Panc1 (cell line): ENCODE results near the gene MICAL2. TPM values are rescaled to one million over a fixed set of nuclear protein-coding genes. Genes with fewer than 3 reads are reported as not detected.

Experiments used
- ATAC-seq: fragments of 200-7000 bp; cut with Tn5 transposase; 2 replicates; pipeline ENCODE4 v1.9.1; 2020; ENCODE audit warnings: mild to moderate bottlenecking, moderate library complexity
- BruUV-seq: library from RNA; stranded (reverse); fragments of 400-500 nt; replicated peaks from 2 replicates; lab custom pipeline; 2021; lab: Mats Ljungman, UMichigan
- CTCF ChIA-PET: fragments of 300-600 bp; sonication (Branson Sonifier 250); formaldehyde crosslinking; loops from one replicate; lab custom pipeline; 2022; ENCODE audit warnings: antibody characterized with exemption; lab: Charles Lee
- POLR2A ChIA-PET: fragments of 300-600 bp; sonication (Branson Sonifier 250); formaldehyde crosslinking; loops from one replicate; lab custom pipeline; 2022; ENCODE audit warnings: antibody characterized with exemption; lab: Charles Lee
- DNase-seq: peaks from one replicate; pipeline ENCODE4 v3.0.0-alpha.2; 2010; ENCODE audit warnings: low read depth, low spot score
- H3K27ac ChIP-seq: 2 replicates; pipeline ENCODE4 v1.5.1; 2011; ENCODE audit warnings: mild to moderate bottlenecking, low read length, inconsistent platforms
- H3K27me3 ChIP-seq: fragments of 200-500 bp; sonication (Bioruptor generic); 2 replicates; pipeline ENCODE4 v1.6.0; 2014; ENCODE audit warnings: low read length, inconsistent platforms; ENCODE audit not compliant: control insufficient read depth, insufficient read depth
- H3K36me3 ChIP-seq: fragments of 200-500 bp; sonication (Bioruptor generic); 2 replicates; pipeline ENCODE4 v1.5.1; 2014; ENCODE audit warnings: inconsistent platforms, mild to moderate bottlenecking, low read length, moderate library complexity; ENCODE audit not compliant: control insufficient read depth, insufficient read depth
- H3K4me1 ChIP-seq: 2 replicates; pipeline ENCODE4 v1.5.1; 2011; ENCODE audit warnings: inconsistent platforms, mild to moderate bottlenecking, low read length, moderate library complexity; ENCODE audit not compliant: control insufficient read depth, insufficient read depth
- H3K4me3 ChIP-seq, 2 experiments: 2 replicates each; pipeline ENCODE4 v1.5.1; 2011 to 2012; ENCODE audit warnings: low read depth in 2 of 2, low read length in 2 of 2, mild to moderate bottlenecking in 2 of 2, inconsistent platforms in 1 of 2, moderate library complexity in 1 of 2
- H3K9me3 ChIP-seq: fragments of 200-500 bp; sonication (Bioruptor generic); 2 replicates; pipeline ENCODE4 v1.5.1; 2014; ENCODE audit warnings: low read depth, mild to moderate bottlenecking, inconsistent platforms, low read length, moderate library complexity; ENCODE audit not compliant: control insufficient read depth, insufficient read depth
- POLR2AphosphoS5 ChIP-seq: IDR thresholded peaks from 2 replicates; pipeline ENCODE4 v1.6.1; 2012; ENCODE audit warnings: mild to moderate bottlenecking, low read depth, low read length, moderate library complexity
- REST ChIP-seq, 2 experiments: IDR thresholded peaks; 2 replicates each; pipeline ENCODE4 v1.6.1; 2011 to 2012; ENCODE audit warnings: low read depth in 2 of 2, control low read depth in 1 of 2, low read length in 1 of 2, mild to moderate bottlenecking in 1 of 2, moderate library complexity in 1 of 2; ENCODE audit not compliant: insufficient read depth in 1 of 2
- SIN3A ChIP-seq: IDR thresholded peaks from 2 replicates; pipeline ENCODE4 v1.6.1; 2012; ENCODE audit warnings: low read depth, mild to moderate bottlenecking, low read length, moderate library complexity, borderline replicate concordance; ENCODE audit not compliant: insufficient read depth
- TCF7L2 ChIP-seq: IDR thresholded peaks from 2 replicates; pipeline ENCODE4 v1.6.1; 2011; ENCODE audit warnings: mild to moderate bottlenecking, low read depth, low read length, inconsistent platforms
- in situ Hi-C: cut with HindIII; loops from 2 replicates; pipeline ENCODE4 v1.10.0; 2016; ENCODE audit warnings: low sequenced_read_pairs, low pct_unique_long_range_greater_than_20kb
- intact Hi-C: fragments of 100-400 bp; cut with micrococcal nuclease; formaldehyde crosslinking; loops from one replicate; pipeline ENCODE4 v1.10.0; 2022; ENCODE audit not compliant: unreplicated experiment
- total RNA-seq: library from RNA; stranded (reverse); gene quantifications from one replicate; pipeline ENCODE4 v1.2.1, GENCODE V29; 2021; ENCODE audit not compliant: unreplicated experiment
- TF ChIP-seq, protein P1 (sequence below): fragments of 450-650 bp; IDR thresholded peaks from 2 replicates; pipeline ENCODE4 v1.5.1; 2017; ENCODE audit warnings: mild to moderate bottlenecking

Gene MICAL2
- total RNA-seq, 1 experiment from 2014 or later = 199 TPM

GRCh38 chr11:12218909-12219308 is 108.5 kb downstream of the MICAL2 start:
- ChIA-PET CTCF (no interaction called here), POLR2A (no interaction called here)
- BruUV-seq = no TSS peak
- Histone ChIP-seq H3K4me3 (no peak overlapping the region), H3K27ac (no peak overlapping the region), H3K36me3 (peaks cover 2% of the 10 kb centered on the region), H3K27me3 (no peaks in the 10 kb centered on the region), H3K4me1 (no peaks in the 10 kb centered on the region), H3K9me3 (no peaks in the 10 kb centered on the region)
- in situ Hi-C loops = no loop called here
- intact Hi-C loops = no loop called here
- TF ChIP-seq REST (IDR thresholded peaks at IDR 0.05; ENCODE audit: insufficient read depth in 1 of 2, low read depth in 2 of 2, low read length in 1 of 2) (no peak), TCF7L2 (no peak), SIN3A (no peak), POLR2AphosphoS5 (no peak)
- TF ChIP-seq, protein P1, sequence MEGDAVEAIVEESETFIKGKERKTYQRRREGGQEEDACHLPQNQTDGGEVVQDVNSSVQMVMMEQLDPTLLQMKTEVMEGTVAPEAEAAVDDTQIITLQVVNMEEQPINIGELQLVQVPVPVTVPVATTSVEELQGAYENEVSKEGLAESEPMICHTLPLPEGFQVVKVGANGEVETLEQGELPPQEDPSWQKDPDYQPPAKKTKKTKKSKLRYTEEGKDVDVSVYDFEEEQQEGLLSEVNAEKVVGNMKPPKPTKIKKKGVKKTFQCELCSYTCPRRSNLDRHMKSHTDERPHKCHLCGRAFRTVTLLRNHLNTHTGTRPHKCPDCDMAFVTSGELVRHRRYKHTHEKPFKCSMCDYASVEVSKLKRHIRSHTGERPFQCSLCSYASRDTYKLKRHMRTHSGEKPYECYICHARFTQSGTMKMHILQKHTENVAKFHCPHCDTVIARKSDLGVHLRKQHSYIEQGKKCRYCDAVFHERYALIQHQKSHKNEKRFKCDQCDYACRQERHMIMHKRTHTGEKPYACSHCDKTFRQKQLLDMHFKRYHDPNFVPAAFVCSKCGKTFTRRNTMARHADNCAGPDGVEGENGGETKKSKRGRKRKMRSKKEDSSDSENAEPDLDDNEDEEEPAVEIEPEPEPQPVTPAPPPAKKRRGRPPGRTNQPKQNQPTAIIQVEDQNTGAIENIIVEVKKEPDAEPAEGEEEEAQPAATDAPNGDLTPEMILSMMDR = no peak
- ATAC-seq = no peak
- DNase-seq = no peak

- Histone ChIP-seq H3K27ac (no peak overlapping the region), H3K4me3 (no peak overlapping the region), H3K27me3 (no peaks in the 10 kb centered on the region), H3K9me3 (no peaks in the 10 kb centered on the region), H3K4me1 (no peaks in the 10 kb centered on the region), H3K36me3 (peaks cover 2% of the 10 kb centered on the region; the same call in 1 of the 2 replicates)
- ChIA-PET POLR2A (interaction anchor here (0.6 kb wide), 2 partner anchors 37 to 63 kb away, joined by 5 to 8 read pairs; no protein-coding TSS in a partner anchor), CTCF (no interaction called here)
- no peak for DNase-seq
- ATAC-seq = no peak
- in situ Hi-C loops (no loop called here), intact Hi-C loops (no loop called here)
- BruUV-seq = no TSS peak
- TF ChIP-seq TCF7L2 = no peak
Observed at GRCh38 chr11:12219757-12220156, 109.4 kb downstream of the MICAL2 start.

GRCh38 chr11:12220305-12220704 is 109.9 kb downstream of the MICAL2 start:
- BruUV-seq = no TSS peak
- intact Hi-C loops (no loop called here), in situ Hi-C loops (no loop called here)
- no peak overlapping the region for H3K27ac ChIP-seq
- H3K4me3 ChIP-seq = no peak overlapping the region
- no peak for ATAC-seq
- H3K36me3 ChIP-seq = peaks cover 2% of the 10 kb centered on the region; the same call in 1 of the 2 replicates
- H3K4me1 ChIP-seq = no peaks in the 10 kb centered on the region
- POLR2A ChIA-PET = no interaction called here
- H3K27me3 ChIP-seq = no peaks in the 10 kb centered on the region
- CTCF ChIA-PET = no interaction called here
- no peak for TF ChIP-seq TCF7L2
- TF ChIP-seq SIN3A = no peak
- TF ChIP-seq, protein P1 = no peak
- TF ChIP-seq POLR2AphosphoS5 = no peak
- TF ChIP-seq REST (IDR thresholded peaks at IDR 0.05; ENCODE audit: insufficient read depth in 1 of 2, low read depth in 2 of 2, low read length in 1 of 2) = no peak
- DNase-seq = no peak
- no peaks in the 10 kb centered on the region for H3K9me3 ChIP-seq
